HL-60 (cell line): ENCODE data around the gene LRMDA.

Experiments used
- GABPA ChIP-seq: IDR thresholded peaks from 2 replicates; pipeline ENCODE4 v1.6.1; 2012; ENCODE audit warnings: low read depth
- TF ChIP-seq, protein P1 (sequence below): IDR thresholded peaks from one replicate; pipeline ENCODE4 v1.5.1; 2011; ENCODE audit warnings: low read length, control low read depth, inconsistent platforms; ENCODE audit not compliant: insufficient read depth

- TF ChIP-seq GABPA, result no peak
- TF ChIP-seq, protein P1, sequence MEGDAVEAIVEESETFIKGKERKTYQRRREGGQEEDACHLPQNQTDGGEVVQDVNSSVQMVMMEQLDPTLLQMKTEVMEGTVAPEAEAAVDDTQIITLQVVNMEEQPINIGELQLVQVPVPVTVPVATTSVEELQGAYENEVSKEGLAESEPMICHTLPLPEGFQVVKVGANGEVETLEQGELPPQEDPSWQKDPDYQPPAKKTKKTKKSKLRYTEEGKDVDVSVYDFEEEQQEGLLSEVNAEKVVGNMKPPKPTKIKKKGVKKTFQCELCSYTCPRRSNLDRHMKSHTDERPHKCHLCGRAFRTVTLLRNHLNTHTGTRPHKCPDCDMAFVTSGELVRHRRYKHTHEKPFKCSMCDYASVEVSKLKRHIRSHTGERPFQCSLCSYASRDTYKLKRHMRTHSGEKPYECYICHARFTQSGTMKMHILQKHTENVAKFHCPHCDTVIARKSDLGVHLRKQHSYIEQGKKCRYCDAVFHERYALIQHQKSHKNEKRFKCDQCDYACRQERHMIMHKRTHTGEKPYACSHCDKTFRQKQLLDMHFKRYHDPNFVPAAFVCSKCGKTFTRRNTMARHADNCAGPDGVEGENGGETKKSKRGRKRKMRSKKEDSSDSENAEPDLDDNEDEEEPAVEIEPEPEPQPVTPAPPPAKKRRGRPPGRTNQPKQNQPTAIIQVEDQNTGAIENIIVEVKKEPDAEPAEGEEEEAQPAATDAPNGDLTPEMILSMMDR, result no peak
These were observed 319.8 kb downstream of the LRMDA start for GRCh38 chr10:75751232-75751631.
